ENCODE measurements around the gene RERG. TPM values are rescaled to one million over a fixed set of nuclear protein-coding genes. Genes with fewer than 3 reads are reported as not detected.
"Not testable (repeated sequence)": the region's sequence is repeated elsewhere in the genome, so short reads cannot be mapped to it uniquely, and the experiment has no call there.

Gene RERG
- total RNA-seq, 1 experiment from 2014 or later, result not detected

DNA sequence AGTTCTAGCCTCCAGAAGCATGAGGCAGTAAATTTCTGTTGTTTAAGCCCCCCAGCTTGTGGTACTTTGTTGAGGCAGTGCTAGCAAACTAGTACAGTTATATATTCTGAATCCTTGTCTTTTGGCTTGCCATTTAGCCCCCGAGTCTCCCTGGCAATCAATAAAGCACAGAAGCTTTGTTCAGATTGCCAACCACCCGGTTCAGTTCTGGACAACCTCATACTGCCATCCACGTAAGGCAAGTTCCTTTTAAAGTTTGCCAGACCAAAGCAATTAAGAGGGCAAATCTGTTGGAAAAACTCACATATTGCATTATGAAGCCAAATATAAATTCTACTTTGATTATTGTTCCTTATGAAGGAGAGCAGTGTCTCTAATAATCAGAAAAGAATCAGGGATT is 67.1 kb downstream of the RERG start:
- DNase-seq (ENCODE audit: extremely low read depth, low read depth), result no peak

DNA sequence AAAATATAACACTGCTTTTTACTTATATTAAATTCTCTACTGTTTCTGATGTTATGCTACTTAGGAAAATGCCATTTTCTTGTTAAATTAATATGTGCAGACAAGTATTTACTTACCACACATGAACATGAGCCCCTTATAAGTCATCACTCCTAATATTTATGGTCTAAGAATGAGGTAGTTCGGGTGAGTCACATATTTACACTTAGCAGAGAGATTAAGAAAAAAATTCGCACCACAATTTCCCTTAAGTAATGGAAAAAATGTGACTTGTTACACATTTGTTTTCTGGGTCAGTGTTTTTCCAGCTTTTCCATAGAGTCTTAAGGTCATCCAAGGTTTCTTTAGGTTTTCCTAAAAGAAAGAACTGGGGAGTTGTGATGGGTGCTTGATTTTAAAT is 68.3 kb downstream of the RERG start:
- no peak for DNase-seq (ENCODE audit: extremely low read depth, low read depth)

DNA sequence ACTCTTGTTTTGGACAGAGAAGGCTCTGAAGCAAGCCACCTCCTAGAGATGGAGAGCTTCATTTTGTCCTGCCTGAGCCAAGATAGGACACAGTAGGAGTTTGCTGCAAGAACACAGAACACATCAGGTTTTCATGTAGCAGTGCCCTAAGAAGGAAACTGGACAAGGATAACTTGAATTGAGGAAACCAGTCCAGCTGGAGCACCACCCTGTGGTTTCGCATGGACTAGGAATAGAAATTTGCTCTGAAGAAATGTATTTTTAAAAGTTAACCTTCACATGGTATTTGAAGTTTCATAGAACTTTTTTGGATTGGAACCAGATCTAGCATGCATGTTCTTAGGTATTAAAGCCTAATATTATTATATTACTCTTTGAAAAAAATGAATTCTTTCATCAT is 68.8 kb downstream of the RERG start:
- DNase-seq (ENCODE audit: extremely low read depth, low read depth), result no peak

DNA sequence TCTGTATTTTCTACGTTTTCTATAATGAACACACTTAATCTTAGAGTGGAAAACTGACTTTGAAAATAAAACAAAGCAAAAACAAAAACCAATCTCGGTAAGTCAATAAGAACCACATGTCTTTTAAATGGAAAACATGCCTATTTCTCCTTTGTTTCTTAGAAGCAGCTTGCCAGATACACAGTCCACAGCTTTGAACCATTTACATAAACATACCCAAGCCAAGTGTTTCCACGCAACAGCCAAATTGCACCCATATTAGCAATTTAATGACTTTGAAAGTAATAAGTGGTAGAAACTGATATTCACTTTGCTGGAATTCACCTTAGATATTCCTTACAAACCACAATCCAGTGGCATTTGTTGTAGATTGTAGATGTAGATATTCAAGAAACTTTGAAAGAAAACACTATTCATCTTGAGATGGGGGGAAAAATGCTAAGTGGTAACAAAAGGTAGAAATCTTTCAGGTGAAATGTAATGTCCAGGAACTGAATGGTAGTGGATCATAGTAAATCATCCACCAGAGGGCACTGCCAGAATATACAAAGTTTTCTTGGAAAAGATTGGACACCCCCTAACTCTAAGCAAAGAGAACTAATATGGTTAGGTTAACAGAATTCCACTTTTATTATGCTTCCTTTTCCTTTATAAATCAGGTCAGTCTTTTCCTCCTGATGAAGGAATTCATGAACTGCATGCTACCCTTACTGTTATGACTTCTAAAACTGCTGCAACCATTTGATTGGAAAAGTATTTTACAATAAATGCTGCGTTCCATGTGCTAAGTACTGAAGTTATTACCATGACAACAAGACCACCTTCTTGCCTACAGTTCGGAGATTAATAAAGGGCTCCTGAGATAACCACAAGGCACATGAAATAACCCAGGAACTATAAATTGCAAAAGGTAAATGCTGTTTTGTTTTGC is 69.8 kb downstream of the RERG start:
- DNase-seq (ENCODE audit: extremely low read depth, low read depth), result no peak

DNA sequence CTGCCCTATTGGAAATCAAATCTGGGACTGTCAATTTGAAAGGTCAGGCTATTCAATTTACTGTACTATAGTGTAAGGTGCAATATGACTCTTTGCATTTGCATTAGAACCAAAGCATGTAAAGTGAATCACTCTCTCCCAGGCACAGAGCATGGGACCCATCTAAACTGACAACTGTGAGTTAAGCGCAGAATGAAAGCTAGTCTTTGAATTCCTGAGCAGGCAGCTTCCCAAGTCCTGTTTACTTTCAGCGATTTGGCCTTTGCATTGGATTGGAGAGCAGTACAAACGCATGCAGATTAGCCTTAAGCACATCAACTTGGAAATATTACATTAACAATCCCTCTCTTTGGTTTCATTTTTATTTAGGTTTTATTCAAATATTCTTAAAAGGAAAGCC is 74.6 kb downstream of the RERG start:
- DNase-seq (ENCODE audit: extremely low read depth, low read depth), result no peak

DNA sequence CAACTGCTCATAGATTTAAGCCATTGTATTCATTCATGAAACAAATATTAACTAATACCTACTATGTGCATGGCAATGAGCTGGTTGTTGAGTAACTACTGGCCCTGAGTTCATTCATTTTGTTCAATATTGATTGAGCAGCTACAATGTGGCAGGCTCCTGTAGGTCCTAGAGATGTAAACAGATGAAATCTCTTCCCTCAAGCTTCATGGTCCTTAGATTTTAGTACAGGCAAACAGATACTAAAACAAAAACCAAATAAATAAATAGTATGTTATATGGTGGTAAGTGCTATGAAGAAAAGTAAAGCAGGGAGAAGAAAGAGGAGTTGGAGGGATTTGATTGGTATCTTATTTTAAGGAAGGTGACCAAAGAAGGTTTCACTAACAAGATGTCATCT is 77.8 kb downstream of the RERG start:
- no peak for DNase-seq (ENCODE audit: extremely low read depth, low read depth)

DNA sequence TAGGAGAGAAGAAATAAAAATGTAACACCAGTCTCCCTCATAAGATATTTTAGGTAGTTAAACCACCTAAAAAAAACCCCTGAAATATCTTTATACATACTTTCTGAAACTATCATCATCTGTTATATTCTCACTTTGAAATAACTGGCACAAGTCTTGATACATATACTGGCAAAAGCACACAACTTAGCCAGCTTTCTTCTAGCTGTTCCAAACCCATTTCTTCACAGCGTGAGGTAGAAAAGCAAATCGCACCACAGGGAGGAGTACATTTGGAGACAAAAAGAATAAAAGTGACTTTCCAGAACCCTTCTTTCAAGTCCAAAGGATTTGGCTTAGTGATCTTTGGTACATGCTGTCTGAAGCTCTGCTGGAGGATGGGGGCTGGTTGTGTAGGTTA is 78.5 kb downstream of the RERG start:
- DNase-seq (ENCODE audit: extremely low read depth, low read depth), result no peak

DNA sequence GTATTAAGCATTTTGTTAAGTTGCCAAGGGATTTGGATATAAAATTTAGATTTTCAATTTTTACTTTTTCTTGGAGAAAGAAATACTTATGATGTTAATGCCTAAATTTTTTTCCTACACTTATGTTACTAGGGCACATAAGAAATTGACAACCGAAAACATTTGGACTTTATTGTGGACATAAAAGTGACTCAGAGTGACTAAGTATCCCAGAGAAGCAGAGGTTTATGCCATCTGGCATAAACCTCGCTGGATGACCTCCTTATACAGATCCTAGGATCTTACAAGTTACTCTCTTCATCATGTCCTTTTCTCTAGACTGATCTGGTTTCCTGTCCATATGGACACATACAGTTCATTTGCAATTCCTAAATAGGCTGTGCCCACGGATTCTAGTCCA is 89.8 kb downstream of the RERG start:
- no peak for DNase-seq (ENCODE audit: extremely low read depth, low read depth)

DNA sequence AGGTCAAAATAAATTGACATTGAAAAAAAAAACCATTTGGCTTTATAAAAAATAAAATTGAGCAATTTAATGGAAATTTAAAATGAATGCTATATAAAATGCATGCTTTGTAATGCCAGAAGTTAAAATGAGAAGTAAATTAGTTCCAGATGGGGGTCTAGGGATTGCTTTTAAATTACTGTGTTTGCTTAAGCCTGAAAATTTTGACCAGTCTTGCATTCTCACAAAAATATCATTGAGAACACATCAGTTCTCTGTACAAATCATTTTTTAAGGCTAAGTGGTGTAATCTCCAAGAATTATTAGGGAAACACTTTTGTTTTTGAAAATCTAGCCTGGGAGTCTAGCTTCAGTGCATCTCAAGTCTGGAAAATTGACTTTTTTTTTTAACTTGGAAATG is 90.7 kb downstream of the RERG start:
- DNase-seq (ENCODE audit: extremely low read depth, low read depth), result no peak

DNA sequence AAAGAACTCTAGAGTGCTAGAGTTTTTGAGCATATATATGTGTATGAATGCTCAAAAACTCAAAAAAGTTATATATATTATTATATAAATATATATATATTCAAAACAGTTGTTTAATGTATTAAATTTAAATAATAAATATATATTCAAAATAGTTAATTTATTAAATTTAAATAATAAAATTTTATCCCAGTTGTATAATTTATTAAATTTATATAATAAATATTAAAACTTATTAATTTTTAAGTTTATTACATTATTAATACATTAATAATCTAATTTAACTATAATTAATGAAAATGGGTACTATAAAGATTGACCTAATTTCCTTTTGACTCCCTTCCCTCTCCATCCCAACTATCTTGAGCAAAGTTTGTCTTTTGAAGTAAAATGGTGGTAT is 97.8 kb downstream of the RERG start:
- no peak for DNase-seq (ENCODE audit: extremely low read depth, low read depth)

DNA sequence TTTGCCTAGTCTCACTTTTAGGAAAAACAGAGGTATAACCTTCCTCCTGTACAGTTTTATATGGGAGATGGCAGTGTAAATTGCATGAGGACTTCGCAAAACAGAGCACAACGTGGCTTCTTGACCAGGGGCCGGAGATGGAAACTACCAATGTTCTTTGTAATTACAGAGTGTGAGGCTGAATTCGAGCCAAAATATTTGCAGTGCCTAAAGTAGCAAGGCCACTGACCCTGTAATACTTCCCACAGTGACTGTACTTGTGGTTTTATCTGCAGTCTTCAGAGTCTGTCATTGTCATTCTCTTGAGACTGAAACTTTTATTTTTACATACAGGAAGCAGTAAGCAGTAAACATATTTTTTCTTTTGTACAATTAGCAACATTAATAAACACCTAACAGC is 98.9 kb downstream of the RERG start:
- no peak for DNase-seq (ENCODE audit: extremely low read depth, low read depth)

DNA sequence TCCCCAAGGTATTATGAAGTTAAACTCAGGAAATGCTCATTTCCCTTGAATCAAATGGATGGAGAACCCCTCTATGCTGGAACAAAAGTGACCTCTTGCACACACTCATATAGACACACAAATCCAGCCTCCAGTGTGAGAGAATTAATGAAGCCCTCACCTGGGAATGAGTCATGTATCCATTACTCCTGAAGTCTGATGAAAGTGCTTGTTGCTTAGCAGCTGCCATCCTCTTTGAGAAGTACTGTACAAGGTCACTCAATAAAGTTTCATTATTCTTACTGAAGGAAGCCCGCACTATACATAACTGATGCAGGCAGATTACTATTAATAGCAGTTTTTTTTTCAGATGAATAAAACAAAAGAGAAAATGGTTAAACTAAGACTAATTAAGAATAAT is 102.3 kb downstream of the RERG start:
- no peak for DNase-seq (ENCODE audit: extremely low read depth, low read depth)

DNA sequence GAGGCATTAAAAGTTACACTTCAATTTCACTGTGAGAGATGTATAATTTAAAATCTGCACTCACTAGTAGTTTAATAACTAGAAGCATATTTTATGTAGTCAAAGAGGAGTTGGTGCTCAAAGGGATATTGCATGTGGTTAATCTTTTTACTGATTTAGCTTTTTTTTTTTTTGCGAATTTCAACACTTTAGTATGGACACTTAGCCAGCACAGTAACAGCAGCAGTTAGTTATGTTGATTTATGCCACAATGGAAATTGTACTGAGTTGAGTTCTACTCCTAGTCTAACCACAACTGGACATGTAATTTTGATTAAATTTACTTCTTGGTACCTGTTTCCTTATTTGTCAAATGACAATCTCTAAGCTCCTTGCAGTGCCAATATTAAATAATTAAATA is 104.2 kb downstream of the RERG start:
- no peak for DNase-seq (ENCODE audit: extremely low read depth, low read depth)

DNA sequence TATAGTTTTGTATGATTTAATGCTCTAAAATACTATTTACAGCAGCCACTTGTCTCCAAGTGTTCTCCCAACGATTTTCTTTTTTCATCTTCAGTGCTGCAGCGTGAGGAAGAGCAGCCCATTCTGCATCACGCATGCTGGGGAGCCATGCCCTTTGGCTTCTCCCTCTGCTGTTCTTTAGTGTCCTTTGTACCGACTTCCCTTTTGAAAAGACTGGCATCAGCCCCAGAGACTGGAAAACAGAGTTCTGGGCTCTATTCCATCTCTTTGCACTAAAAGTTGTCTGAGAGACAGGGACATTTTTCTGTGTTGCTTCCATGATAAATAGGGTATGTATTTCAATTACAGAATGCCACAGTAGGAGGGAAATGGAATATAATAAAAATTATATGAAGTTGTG is 105.1 kb downstream of the RERG start:
- no peak for DNase-seq (ENCODE audit: extremely low read depth, low read depth)

DNA sequence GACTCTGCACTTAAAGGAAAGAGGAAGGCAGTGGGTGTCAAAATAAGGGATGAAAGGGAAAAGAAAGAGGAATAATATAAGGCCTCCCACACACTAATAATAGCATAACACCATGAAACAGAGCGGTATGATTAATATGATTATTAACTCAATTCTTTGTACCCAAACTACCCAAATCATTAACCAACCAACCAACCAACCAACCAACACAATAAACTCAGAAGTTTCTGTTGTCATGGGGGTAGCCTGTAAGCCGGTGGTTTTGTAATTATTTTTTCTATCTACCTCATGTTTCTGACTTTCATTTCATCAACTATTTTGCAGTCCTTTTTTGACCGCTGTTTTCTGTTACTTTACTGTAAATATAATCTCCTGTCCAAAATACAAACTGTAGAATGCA is 105.8 kb downstream of the RERG start:
- no peak for DNase-seq (ENCODE audit: extremely low read depth, low read depth)

DNA sequence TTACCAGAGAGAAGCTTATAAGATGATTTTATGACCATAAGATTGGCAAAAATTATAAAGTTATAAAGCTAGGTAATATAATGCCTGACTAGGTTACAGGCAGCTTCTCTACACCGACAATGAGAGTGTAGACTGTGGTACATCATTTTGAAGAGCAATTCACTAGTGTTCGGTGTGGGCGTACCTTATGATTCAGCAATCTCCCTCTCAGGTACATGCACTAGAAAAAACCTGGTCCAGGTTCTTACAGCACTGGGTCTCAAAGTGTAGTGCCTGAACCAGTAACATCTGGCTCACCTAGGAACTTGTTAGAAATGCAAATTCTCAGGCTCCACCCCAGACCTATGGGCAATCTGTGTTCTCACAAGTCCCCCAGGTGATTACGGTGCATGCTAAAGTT is 106.7 kb downstream of the RERG start:
- no peak for DNase-seq (ENCODE audit: extremely low read depth, low read depth)

DNA sequence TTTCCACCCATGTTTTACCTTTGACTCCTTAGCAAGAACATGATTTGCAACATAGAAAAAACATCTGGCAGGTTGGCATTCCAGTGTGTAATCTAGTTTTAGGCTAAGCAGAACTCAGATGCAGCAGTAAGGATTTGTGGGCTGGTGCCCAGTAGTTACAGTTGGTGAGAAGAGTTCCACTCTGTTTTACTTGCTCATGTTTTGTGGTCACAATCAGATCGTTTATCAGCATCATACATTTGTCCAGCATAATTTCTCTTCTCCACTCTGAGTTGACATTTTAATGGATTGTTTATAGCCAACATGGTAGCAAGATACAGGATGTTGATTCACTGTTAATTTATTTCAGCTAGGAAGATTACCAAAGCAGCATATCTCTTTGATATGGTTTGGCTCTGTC is 128.4 kb downstream of the RERG start:
- DNase-seq (ENCODE audit: extremely low read depth, low read depth), result no peak

DNA sequence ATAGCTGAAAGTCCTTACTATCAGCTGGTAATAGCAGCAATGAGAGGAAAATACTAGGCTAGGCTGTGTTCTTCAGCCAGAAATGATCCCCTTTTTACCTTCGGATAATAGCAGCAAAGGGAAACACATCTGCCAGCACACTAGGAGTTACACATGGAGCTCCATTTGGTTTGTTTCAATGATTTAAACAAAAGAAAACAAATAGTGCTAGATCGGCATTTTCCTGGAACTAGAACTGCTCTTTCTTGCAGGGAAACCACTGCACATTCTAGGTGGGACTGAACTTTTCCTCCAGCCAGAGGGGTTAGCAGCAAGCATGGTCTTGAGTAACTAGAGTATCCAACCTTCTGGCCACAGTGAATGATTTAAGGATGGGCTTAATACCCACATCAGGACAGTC is 130.8 kb downstream of the RERG start:
- DNase-seq (ENCODE audit: extremely low read depth, low read depth), result no peak

DNA sequence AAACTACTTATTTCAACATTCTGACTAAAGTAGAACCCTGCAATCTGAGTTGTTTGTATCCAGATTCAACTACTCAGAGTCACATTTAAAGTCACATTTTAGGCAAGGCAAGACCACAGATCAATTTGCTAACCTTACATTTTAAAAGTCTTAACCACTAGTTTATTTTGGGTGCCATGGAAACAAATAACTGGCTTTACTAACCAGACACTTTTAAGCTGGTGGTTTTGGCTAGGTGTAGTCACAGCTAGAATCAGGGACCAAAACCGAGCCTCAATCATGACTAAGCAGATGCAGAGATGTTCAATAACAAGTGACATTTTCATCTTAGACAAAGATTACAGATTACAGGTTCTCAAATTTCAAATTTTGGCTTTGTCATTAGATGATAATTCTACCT is 133.1 kb downstream of the RERG start:
- no peak for DNase-seq (ENCODE audit: extremely low read depth, low read depth)

DNA sequence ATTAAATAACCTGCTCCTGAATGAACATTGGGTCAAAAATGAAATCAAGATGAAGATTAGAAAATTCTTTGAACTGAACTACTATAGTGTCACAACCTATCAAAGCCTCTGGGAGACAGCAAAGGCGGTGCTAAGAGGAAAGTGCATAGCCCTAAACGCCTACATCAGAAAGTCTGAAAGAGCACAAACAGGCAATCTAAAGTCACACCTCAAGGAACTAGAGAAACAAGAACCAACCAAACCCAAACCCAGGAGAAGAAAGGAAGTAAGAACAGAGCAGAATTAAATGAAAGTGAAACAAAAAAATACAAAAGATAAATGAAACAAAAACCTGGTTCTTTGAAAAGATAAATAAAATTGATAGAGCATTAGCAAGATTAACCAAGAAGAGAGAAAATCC is 143.5 kb downstream of the RERG start:
- DNase-seq (ENCODE audit: extremely low read depth, low read depth), result not testable (repeated sequence)

DNA sequence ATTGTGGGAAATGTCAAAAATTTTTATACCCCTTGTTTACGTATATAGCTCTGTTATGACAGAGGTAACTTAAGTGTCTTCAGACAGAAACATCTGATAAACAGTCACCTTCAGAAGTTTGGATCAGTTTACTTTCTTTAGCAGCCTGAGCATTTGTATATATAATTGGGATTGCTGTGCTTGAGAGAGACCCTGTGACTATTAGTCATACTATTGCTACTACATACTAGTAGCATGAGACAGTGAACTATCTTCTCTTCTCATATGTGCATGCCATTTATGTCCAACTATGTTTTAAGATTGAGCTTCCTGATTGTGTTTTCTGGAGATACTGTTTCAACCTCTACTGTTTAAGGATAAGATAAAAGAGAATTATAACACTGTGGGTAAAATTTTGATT is 146.9 kb downstream of the RERG start:
- no peak for DNase-seq (ENCODE audit: extremely low read depth, low read depth)

DNA sequence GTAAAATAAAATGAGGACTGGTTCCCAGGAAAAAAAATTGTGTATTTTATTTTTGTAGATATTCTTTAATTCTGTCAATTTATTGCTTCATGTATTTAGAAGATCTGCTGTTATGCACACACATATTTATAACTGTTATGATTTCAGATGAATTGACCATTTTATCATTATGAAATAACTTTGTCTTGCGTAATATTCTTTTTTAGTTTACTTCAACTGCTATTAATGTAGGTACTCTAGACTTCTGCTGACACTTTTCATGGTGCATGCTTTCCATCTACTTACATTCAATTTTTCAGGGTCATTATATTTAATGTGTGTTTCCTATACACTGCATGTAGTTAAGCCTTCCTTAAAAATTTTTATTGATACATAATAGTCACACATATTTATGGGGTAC is 162.1 kb downstream of the RERG start:
- no peak for DNase-seq (ENCODE audit: extremely low read depth, low read depth)
